GM23338 (cell line): Measurements from ENCODE around the gene PRAC1. TPM values are rescaled to one million over a fixed set of nuclear protein-coding genes. Genes with fewer than 3 reads are reported as not detected.

Experiments
- ATAC-seq: fragments of 200-7000 bp; cut with Tn5 transposase; 3 replicates; pipeline ENCODE4 v1.9.1; 2020
- DNase-seq: peaks from one replicate; pipeline ENCODE4 v3.0.0-alpha.2; 2015; ENCODE audit warnings: low spot score
- H2AFZ ChIP-seq: fragments of 200-600 bp; sonication (generic); 2 replicates; pipeline ENCODE4 v1.8.0; 2016; ENCODE audit warnings: antibody characterized with exemption, mild to moderate bottlenecking, moderate library complexity
- H3F3A ChIP-seq: fragments of 200-600 bp; sonication (generic); replicated peaks from 2 replicates; pipeline ENCODE4 v1.8.0; 2017; ENCODE audit warnings: antibody characterized with exemption, mixed run types, low read depth
- H3K27ac ChIP-seq: fragments of 200-600 bp; sonication (generic); 2 replicates; pipeline ENCODE4 v1.6.1; 2016; ENCODE audit warnings: low read depth
- H3K27me3 ChIP-seq: fragments of 200-600 bp; sonication (generic); 2 replicates; pipeline ENCODE4 v1.8.0; 2016; ENCODE audit warnings: mild to moderate bottlenecking, mixed run types, moderate library complexity; ENCODE audit not compliant: insufficient read depth
- H3K36me3 ChIP-seq: fragments of 200-600 bp; sonication (generic); 2 replicates; pipeline ENCODE4 v1.8.0; 2016; ENCODE audit warnings: mild to moderate bottlenecking; ENCODE audit not compliant: insufficient read depth
- H3K4me1 ChIP-seq: fragments of 200-600 bp; sonication (generic); 2 replicates; pipeline ENCODE4 v1.8.0; 2016; ENCODE audit warnings: mild to moderate bottlenecking, moderate library complexity; ENCODE audit not compliant: insufficient read depth
- H3K4me2 ChIP-seq: fragments of 200-600 bp; sonication (generic); 2 replicates; pipeline ENCODE4 v1.7.1; 2017; ENCODE audit warnings: mixed run types
- H3K4me3 ChIP-seq: fragments of 200-600 bp; sonication (generic); 2 replicates; pipeline ENCODE4 v1.6.1; 2016; ENCODE audit warnings: mixed run types
- H3K79me2 ChIP-seq: fragments of 200-600 bp; sonication (generic); replicated peaks from 2 replicates; pipeline ENCODE4 v1.8.0; 2017; ENCODE audit warnings: mild to moderate bottlenecking; ENCODE audit not compliant: insufficient read depth
- H3K9me2 ChIP-seq: fragments of 200-600 bp; sonication (generic); 2 replicates; pipeline ENCODE4 v1.8.0; 2017; ENCODE audit not compliant: insufficient read depth
- H4K20me1 ChIP-seq: fragments of 200-600 bp; sonication (generic); replicated peaks from 2 replicates; pipeline ENCODE4 v1.8.0; 2017; ENCODE audit warnings: mild to moderate bottlenecking; ENCODE audit not compliant: insufficient read depth
- H3K27ac Mint-ChIP-seq: 2 replicates; pipeline ENCODE4 v1.8.0; 2020; ENCODE audit warnings: inconsistent platforms, mild to moderate bottlenecking, moderate library complexity, mixed read lengths
- H3K27me3 Mint-ChIP-seq: 3 replicates; pipeline ENCODE4 v1.8.0; 2022; ENCODE audit warnings: low read depth, mild to moderate bottlenecking, moderate library complexity, mixed read lengths, inconsistent platforms; ENCODE audit not compliant: insufficient read depth, poor library complexity
- H3K36me3 Mint-ChIP-seq: 3 replicates; pipeline ENCODE4 v1.8.0; 2021; ENCODE audit warnings: low read depth, mild to moderate bottlenecking, inconsistent platforms, moderate library complexity, mixed read lengths
- H3K4me1 Mint-ChIP-seq: 3 replicates; pipeline ENCODE4 v1.8.0; 2020; ENCODE audit warnings: mild to moderate bottlenecking, inconsistent platforms, mixed read lengths
- H3K4me3 Mint-ChIP-seq: 3 replicates; pipeline ENCODE4 v1.8.0; 2021; ENCODE audit warnings: moderate library complexity, mild to moderate bottlenecking, inconsistent platforms, mixed read lengths
- H3K9me3 Mint-ChIP-seq: 3 replicates; pipeline ENCODE4 v1.8.0; 2020; ENCODE audit warnings: moderate library complexity, mild to moderate bottlenecking, inconsistent platforms, mixed read lengths
- CREB1 ChIP-seq: fragments of 250-450 bp; sonication (Bioruptor Pico); IDR thresholded peaks from 2 replicates; pipeline ENCODE4 v1.5.0; 2020; ENCODE audit warnings: low read depth, mild to moderate bottlenecking, moderate library complexity
- EZH2 ChIP-seq: fragments of 200-600 bp; sonication (generic); IDR thresholded peaks from one replicate; pipeline ENCODE4 v1.8.0; 2017; ENCODE audit warnings: antibody characterized with exemption, mild to moderate bottlenecking, low read depth; ENCODE audit not compliant: unreplicated experiment
- EZH2phosphoT487 ChIP-seq: fragments of 200-600 bp; sonication (generic); IDR thresholded peaks from one replicate; pipeline ENCODE4 v1.8.1; 2018; ENCODE audit warnings: antibody characterized with exemption; ENCODE audit not compliant: unreplicated experiment
- JUNB ChIP-seq: IDR thresholded peaks from one replicate; pipeline ENCODE4 v1.6.1; 2016; ENCODE audit warnings: antibody characterized with exemption; ENCODE audit not compliant: unreplicated experiment
- NANOG ChIP-seq: IDR thresholded peaks from 2 replicates; pipeline ENCODE4 v1.6.1; 2016; ENCODE audit warnings: antibody characterized with exemption, borderline replicate concordance
- POLR2AphosphoS5 ChIP-seq: IDR thresholded peaks from 2 replicates; pipeline ENCODE4 v1.6.1; 2016; ENCODE audit warnings: antibody characterized with exemption, low read depth
- STAT1 ChIP-seq: IDR thresholded peaks from one replicate; pipeline ENCODE4 v1.6.1; 2016; ENCODE audit warnings: antibody characterized with exemption; ENCODE audit not compliant: unreplicated experiment
- ZNF114 ChIP-seq: fragments of 250-450 bp; sonication (Bioruptor Pico); IDR thresholded peaks from 2 replicates; pipeline ENCODE4 v1.5.0; 2020; ENCODE audit warnings: mild to moderate bottlenecking, moderate library complexity
- polyA plus RNA-seq: library from polyadenylated mRNA; unstranded; fragments of >200 nt; fragmentation: Nextera tagmentation; extraction: Ambion mirVana; gene quantifications from 2 replicates; pipeline ENCODE4 v1.2.1, GENCODE V29; 2016
- total RNA-seq: library from RNA; depleted of rRNA; stranded (reverse); fragments of >200 nt; shearing (Covaris generic); gene quantifications from 2 replicates; pipeline ENCODE4 v1.2.3, GENCODE V29; 2014
- TF ChIP-seq, protein P1 (sequence below): IDR thresholded peaks from 2 replicates; pipeline ENCODE4 v1.6.1; 2016; ENCODE audit warnings: antibody characterized with exemption
- TF ChIP-seq, protein P2 (sequence below), 2 experiments: fragments of 200-600 bp in 1 of 2; sonication (generic) in 1 of 2; conservative IDR thresholded peaks; 2 replicates each; pipeline versions ENCODE4 v1.5.1 to v1.6.1; 2016 to 2017; ENCODE audit warnings: antibody characterized with exemption in 2 of 2, low read depth in 2 of 2, mild to moderate bottlenecking in 2 of 2, moderate library complexity in 1 of 2
- TF ChIP-seq, protein P3 (sequence below): fragments of 250-450 bp; sonication (Bioruptor Pico); IDR thresholded peaks from 2 replicates; pipeline ENCODE4 v1.5.0; 2020; ENCODE audit warnings: mild to moderate bottlenecking, moderate library complexity
- TF ChIP-seq, protein P4 (sequence below): IDR thresholded peaks from one replicate; pipeline ENCODE4 v1.6.1; 2018; ENCODE audit warnings: antibody characterized with exemption; ENCODE audit not compliant: unreplicated experiment

The PRAC1 gene
- total and polyA plus RNA-seq, 2 experiments from 2014 or later = not detected

DNA sequence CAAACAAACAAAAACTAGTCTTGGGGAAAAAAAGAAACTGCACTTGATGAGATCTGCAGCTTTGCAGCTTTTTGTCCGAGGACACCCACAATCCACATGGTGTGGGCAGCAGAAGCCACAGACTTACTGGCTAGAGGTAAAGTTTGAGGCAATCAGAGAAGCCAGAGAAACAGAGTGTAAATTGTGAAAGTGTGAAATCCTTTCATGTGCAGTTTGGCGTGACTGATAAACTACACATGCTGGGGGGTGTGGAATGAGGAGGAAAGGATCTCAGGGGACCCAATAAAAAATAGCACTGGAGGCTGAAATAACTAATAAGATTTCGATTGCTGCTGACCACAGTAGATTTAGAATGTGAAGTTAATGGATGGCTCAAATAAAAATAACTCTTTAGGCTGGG is 48.6 kb upstream of the PRAC1 start (continued):
- TF ChIP-seq POLR2AphosphoS5 (no peak), EZH2 (no peak), NANOG (no peak), ZNF114 (no peak), CREB1 (CRISPR knock-in tag) (no peak)
- TF ChIP-seq, protein P1, sequence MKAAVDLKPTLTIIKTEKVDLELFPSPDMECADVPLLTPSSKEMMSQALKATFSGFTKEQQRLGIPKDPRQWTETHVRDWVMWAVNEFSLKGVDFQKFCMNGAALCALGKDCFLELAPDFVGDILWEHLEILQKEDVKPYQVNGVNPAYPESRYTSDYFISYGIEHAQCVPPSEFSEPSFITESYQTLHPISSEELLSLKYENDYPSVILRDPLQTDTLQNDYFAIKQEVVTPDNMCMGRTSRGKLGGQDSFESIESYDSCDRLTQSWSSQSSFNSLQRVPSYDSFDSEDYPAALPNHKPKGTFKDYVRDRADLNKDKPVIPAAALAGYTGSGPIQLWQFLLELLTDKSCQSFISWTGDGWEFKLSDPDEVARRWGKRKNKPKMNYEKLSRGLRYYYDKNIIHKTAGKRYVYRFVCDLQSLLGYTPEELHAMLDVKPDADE = no peak

DNA sequence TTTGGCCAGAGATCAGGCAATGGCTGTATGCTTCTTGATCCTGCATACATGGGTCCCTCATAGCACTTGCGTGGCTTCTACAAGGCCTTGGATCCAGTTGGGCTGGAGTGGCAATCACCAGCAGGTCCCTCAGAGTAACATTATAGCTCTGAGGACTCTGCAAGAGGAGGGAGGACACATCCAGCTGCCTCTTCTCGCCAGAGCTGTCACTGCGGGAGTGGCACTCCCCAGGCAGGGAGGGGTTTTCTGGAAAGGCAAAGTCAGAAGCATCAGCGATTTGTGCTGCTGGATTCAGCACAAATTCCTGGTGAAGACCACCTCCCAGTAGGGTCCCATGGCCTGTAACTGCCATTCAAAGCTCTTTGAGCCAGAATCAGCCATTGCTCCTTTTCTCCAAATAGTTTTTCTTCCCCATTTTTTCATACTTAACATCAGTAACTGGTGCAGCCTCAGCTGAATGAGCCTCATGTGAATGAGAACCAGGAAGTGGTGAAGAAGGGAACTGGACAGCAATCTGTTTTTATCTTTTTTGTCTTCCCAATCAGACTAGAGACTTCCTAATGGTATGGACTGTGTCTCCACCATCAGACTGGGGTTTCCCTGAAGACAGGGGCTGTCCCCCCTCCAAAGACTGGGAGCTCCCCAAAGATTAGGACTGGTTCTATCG is 46.8 kb upstream of the PRAC1 start:
- no peaks in the 10 kb centered on the region for H3K9me2 ChIP-seq
- no peak overlapping the region for H3K27ac Mint-ChIP-seq
- no peak overlapping the region for H3K27ac ChIP-seq
- no peaks in the 10 kb centered on the region for H3F3A ChIP-seq
- ATAC-seq = no peak
- H3K27me3 Mint-ChIP-seq = no peaks in the 10 kb centered on the region
- no peaks in the 10 kb centered on the region for H3K4me1 ChIP-seq
- no peak for DNase-seq
- H3K9me3 Mint-ChIP-seq = no peaks in the 10 kb centered on the region
- no peaks in the 10 kb centered on the region for H3K79me2 ChIP-seq
- no peak overlapping the region for H3K4me2 ChIP-seq
- H3K36me3 ChIP-seq = no peaks in the 10 kb centered on the region
- peaks cover 18% of the 10 kb centered on the region; the same call in 1 of the 2 replicates for H3K27me3 ChIP-seq
- no peaks in the 10 kb centered on the region for H4K20me1 ChIP-seq
- no peaks in the 10 kb centered on the region for H3K4me1 Mint-ChIP-seq
- no peaks in the 10 kb centered on the region for H3K36me3 Mint-ChIP-seq
- H2AFZ ChIP-seq = no peak overlapping the region
- H3K4me3 ChIP-seq = no peak overlapping the region
- H3K4me3 Mint-ChIP-seq = no peak overlapping the region
- no peak for TF ChIP-seq NANOG
- TF ChIP-seq, protein P2, sequence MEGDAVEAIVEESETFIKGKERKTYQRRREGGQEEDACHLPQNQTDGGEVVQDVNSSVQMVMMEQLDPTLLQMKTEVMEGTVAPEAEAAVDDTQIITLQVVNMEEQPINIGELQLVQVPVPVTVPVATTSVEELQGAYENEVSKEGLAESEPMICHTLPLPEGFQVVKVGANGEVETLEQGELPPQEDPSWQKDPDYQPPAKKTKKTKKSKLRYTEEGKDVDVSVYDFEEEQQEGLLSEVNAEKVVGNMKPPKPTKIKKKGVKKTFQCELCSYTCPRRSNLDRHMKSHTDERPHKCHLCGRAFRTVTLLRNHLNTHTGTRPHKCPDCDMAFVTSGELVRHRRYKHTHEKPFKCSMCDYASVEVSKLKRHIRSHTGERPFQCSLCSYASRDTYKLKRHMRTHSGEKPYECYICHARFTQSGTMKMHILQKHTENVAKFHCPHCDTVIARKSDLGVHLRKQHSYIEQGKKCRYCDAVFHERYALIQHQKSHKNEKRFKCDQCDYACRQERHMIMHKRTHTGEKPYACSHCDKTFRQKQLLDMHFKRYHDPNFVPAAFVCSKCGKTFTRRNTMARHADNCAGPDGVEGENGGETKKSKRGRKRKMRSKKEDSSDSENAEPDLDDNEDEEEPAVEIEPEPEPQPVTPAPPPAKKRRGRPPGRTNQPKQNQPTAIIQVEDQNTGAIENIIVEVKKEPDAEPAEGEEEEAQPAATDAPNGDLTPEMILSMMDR (conservative IDR thresholded peaks at IDR 0.05; ENCODE audit: low read depth in 2 of 2) = no peak
- TF ChIP-seq STAT1 = no peak
- TF ChIP-seq, protein P3, sequence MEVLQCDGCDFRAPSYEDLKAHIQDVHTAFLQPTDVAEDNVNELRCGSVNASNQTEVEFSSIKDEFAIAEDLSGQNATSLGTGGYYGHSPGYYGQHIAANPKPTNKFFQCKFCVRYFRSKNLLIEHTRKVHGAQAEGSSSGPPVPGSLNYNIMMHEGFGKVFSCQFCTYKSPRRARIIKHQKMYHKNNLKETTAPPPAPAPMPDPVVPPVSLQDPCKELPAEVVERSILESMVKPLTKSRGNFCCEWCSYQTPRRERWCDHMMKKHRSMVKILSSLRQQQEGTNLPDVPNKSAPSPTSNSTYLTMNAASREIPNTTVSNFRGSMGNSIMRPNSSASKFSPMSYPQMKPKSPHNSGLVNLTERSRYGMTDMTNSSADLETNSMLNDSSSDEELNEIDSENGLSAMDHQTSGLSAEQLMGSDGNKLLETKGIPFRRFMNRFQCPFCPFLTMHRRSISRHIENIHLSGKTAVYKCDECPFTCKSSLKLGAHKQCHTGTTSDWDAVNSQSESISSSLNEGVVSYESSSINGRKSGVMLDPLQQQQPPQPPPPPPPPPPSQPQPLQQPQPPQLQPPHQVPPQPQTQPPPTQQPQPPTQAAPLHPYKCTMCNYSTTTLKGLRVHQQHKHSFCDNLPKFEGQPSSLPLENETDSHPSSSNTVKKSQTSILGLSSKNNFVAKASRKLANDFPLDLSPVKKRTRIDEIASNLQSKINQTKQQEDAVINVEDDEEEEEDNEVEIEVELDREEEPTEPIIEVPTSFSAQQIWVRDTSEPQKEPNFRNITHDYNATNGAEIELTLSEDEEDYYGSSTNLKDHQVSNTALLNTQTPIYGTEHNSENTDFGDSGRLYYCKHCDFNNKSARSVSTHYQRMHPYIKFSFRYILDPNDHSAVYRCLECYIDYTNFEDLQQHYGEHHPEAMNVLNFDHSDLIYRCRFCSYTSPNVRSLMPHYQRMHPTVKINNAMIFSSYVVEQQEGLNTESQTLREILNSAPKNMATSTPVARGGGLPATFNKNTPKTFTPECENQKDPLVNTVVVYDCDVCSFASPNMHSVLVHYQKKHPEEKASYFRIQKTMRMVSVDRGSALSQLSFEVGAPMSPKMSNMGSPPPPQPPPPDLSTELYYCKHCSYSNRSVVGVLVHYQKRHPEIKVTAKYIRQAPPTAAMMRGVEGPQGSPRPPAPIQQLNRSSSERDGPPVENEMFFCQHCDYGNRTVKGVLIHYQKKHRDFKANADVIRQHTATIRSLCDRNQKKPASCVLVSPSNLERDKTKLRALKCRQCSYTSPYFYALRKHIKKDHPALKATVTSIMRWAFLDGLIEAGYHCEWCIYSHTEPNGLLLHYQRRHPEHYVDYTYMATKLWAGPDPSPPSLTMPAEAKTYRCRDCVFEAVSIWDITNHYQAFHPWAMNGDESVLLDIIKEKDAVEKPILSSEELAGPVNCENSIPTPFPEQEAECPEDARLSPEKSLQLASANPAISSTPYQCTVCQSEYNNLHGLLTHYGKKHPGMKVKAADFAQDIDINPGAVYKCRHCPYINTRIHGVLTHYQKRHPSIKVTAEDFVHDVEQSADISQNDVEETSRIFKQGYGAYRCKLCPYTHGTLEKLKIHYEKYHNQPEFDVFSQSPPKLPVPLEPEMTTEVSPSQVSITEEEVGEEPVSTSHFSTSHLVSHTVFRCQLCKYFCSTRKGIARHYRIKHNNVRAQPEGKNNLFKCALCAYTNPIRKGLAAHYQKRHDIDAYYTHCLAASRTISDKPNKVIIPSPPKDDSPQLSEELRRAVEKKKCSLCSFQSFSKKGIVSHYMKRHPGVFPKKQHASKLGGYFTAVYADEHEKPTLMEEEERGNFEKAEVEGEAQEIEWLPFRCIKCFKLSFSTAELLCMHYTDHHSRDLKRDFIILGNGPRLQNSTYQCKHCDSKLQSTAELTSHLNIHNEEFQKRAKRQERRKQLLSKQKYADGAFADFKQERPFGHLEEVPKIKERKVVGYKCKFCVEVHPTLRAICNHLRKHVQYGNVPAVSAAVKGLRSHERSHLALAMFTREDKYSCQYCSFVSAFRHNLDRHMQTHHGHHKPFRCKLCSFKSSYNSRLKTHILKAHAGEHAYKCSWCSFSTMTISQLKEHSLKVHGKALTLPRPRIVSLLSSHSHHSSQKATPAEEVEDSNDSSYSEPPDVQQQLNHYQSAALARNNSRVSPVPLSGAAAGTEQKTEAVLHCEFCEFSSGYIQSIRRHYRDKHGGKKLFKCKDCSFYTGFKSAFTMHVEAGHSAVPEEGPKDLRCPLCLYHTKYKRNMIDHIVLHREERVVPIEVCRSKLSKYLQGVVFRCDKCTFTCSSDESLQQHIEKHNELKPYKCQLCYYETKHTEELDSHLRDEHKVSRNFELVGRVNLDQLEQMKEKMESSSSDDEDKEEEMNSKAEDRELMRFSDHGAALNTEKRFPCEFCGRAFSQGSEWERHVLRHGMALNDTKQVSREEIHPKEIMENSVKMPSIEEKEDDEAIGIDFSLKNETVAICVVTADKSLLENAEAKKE (CRISPR knock-in tag) = no peak
- TF ChIP-seq JUNB = no peak
- no peak for TF ChIP-seq CREB1 (CRISPR knock-in tag)
- TF ChIP-seq EZH2 = no peak
- TF ChIP-seq POLR2AphosphoS5 = no peak
- TF ChIP-seq, protein P4, sequence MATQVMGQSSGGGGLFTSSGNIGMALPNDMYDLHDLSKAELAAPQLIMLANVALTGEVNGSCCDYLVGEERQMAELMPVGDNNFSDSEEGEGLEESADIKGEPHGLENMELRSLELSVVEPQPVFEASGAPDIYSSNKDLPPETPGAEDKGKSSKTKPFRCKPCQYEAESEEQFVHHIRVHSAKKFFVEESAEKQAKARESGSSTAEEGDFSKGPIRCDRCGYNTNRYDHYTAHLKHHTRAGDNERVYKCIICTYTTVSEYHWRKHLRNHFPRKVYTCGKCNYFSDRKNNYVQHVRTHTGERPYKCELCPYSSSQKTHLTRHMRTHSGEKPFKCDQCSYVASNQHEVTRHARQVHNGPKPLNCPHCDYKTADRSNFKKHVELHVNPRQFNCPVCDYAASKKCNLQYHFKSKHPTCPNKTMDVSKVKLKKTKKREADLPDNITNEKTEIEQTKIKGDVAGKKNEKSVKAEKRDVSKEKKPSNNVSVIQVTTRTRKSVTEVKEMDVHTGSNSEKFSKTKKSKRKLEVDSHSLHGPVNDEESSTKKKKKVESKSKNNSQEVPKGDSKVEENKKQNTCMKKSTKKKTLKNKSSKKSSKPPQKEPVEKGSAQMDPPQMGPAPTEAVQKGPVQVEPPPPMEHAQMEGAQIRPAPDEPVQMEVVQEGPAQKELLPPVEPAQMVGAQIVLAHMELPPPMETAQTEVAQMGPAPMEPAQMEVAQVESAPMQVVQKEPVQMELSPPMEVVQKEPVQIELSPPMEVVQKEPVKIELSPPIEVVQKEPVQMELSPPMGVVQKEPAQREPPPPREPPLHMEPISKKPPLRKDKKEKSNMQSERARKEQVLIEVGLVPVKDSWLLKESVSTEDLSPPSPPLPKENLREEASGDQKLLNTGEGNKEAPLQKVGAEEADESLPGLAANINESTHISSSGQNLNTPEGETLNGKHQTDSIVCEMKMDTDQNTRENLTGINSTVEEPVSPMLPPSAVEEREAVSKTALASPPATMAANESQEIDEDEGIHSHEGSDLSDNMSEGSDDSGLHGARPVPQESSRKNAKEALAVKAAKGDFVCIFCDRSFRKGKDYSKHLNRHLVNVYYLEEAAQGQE = no peak
- TF ChIP-seq ZNF114 = no peak
- no peak for TF ChIP-seq EZH2phosphoT487
